Spleen (tissue), 7 donors: ENCODE data around the gene GJB3.

ENCODE experiments used
- POLR2A ChIP-seq, 3 donors: fragments of 450-650 bp; IDR thresholded peaks; one replicate each; pipeline ENCODE4 v1.5.1; 2017; ENCODE audit warnings: antibody characterized with exemption in 3 of 3, mild to moderate bottlenecking in 1 of 3
- POLR2AphosphoS5 ChIP-seq, 3 donors: sonication (generic); formaldehyde crosslinking; IDR thresholded peaks; one replicate each; pipeline ENCODE4 v1.5.1; 2017; ENCODE audit warnings: antibody characterized with exemption in 3 of 3
- TF ChIP-seq, protein P1 (sequence below), 11 experiments: fragments of 200-600 bp in 7 of 11; fragments of 450-650 bp in 4 of 11; sonication (generic) in 4 of 11; IDR thresholded peaks in 8 of 11; conservative IDR thresholded peaks in 3 of 11; 1 replicate in 7 of 11; 2 replicates in 4 of 11; pipeline versions ENCODE4 v1.4.0 to v1.8.0; 2016 to 2021; ENCODE audit warnings: antibody characterized with exemption in 11 of 11, inconsistent platforms in 4 of 11, mild to moderate bottlenecking in 1 of 11
- donor health status: DM: no; HTN: no; CAD: no; lungs with moderate emphysema.
- donor health status: DM: no; HTN: no; CAD: no.
- donor health status: DM: no; HTN: no; CAD: no.

DNA sequence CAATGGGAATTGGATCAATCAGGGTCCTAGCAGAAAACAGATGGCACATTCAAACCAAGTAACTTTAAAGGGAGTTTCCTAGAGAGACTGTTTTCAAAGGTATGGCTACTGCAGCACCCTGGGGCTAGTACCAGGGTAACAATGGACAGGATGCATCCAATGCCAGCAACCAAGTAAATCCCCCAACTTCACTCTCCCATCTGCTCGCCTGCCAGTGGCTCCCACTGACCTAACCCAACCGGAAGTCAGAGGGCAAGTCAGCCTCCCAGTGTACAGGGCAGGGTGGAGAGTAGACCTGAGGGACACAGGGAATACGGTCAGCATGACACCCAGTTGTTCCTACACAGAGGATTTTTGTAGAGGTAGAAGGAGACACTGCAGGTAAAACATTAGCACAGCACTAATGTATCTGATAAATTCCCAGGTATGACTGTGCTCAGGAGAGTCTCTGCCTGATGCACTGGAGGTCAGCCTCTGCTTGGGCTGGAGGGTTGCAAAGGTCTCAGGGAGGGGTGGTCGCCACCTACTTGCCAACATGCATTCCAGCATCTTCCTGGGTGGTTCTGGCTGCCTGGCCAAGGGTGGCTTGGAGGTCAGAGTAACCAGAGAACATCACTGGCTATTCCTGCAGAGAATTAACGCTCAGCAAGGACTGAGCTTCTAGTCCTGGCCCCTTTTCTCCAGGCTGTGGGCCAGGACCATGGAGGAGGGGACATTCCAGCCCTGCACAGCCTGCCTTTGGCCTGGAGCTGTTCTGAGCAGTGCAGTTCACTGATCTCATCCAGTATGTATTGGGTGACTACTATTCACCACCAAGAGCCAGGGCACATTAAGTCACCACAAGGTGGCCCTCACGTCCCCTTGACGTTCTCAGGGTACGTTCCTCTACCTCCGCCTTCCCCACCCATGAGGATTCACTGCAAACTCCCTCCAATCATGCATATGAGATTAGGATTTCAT is 6.7 kb downstream of the GJB3 start:
- TF ChIP-seq POLR2A (IDR thresholded peaks at IDR 0.05) (no peak), POLR2AphosphoS5 (IDR thresholded peaks at IDR 0.05) (no peak)
- TF ChIP-seq, protein P1, sequence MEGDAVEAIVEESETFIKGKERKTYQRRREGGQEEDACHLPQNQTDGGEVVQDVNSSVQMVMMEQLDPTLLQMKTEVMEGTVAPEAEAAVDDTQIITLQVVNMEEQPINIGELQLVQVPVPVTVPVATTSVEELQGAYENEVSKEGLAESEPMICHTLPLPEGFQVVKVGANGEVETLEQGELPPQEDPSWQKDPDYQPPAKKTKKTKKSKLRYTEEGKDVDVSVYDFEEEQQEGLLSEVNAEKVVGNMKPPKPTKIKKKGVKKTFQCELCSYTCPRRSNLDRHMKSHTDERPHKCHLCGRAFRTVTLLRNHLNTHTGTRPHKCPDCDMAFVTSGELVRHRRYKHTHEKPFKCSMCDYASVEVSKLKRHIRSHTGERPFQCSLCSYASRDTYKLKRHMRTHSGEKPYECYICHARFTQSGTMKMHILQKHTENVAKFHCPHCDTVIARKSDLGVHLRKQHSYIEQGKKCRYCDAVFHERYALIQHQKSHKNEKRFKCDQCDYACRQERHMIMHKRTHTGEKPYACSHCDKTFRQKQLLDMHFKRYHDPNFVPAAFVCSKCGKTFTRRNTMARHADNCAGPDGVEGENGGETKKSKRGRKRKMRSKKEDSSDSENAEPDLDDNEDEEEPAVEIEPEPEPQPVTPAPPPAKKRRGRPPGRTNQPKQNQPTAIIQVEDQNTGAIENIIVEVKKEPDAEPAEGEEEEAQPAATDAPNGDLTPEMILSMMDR (IDR thresholded peaks at IDR 0.05 in 8 of 11, conservative IDR thresholded peaks at IDR 0.05 in 3 of 11) = no peak
